Measurements from ENCODE around the gene HAPLN2.
A peak's percentile ranks its signal among the peaks of the same experiment; 100 is the strongest.
"Not testable (repeated sequence)": the region's sequence is repeated elsewhere in the genome, so short reads cannot be mapped to it uniquely, and the experiment has no call there.

The HAPLN2 gene

DNA sequence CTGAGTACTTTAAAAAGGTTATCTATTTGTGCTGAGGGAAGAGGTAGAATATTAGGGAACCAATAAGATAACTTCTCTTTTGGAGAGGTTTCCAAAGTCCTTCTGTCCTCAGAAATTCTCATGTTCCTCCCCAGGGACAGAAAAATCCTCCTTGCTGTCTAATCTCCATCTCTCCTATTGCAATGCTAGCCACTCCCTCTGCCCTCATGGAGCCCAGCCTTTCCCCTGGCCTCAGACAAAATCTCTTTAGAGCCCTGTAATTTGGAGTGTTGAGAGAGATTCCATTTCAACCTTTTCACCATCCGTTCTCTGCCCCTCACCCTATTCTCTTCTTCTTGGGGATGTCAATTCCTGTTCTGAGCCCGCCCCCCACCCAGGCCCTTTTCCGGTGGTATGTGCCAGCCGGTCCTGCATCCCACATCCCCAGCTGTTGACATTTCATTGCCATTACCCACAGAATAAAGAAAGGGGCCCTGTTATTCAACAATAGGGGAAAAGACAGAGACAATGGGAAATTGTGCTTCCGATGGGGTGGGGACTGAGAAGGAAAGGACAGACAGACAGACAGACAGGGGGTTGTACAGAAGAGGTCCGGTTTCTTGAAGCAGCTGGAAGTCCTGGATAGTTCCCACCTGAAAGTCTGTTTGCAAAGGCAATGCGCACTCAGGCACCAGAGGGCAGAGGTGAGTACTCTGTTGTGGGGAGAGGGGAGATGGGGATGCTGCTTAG is at the start of gene HAPLN2:
Gene HAPLN2, plus strand, starts transcription at position 563 of the 729 bp plus-strand sequence. CDS start 4,076 bp downstream, outside the sequence.
- no peak for DNase-seq (ENCODE audit: low spot score)

DNA sequence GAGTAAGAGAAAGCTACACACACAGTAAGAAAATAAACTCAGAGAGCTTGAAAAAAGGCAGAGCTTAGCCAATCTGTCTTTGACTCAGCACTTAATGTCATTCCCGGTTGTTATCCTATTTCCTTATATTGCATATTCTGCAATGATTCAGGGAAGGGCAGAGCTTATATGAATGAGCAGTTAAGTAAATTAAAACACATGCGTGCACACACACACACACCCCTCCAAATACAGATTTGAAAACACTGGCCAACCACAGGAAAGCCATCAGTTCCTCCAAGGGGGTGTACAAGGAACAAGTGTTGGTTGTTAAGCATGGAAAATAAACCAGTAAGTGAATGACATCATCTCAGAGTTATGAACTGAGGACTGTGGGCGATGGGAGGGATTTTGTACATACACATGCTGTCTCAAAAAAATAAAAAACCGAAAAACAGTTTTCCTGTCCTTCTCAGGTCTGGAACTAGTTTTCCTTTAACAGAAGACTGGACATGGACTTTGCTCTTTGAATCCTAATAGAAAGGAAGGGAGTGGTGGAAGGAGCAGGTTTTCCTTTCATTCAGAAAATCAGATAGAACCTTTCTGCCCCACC is 47.9 kb upstream of the HAPLN2 start:
- DNase-seq (ENCODE audit: low spot score): peak; percentile 84

DNA sequence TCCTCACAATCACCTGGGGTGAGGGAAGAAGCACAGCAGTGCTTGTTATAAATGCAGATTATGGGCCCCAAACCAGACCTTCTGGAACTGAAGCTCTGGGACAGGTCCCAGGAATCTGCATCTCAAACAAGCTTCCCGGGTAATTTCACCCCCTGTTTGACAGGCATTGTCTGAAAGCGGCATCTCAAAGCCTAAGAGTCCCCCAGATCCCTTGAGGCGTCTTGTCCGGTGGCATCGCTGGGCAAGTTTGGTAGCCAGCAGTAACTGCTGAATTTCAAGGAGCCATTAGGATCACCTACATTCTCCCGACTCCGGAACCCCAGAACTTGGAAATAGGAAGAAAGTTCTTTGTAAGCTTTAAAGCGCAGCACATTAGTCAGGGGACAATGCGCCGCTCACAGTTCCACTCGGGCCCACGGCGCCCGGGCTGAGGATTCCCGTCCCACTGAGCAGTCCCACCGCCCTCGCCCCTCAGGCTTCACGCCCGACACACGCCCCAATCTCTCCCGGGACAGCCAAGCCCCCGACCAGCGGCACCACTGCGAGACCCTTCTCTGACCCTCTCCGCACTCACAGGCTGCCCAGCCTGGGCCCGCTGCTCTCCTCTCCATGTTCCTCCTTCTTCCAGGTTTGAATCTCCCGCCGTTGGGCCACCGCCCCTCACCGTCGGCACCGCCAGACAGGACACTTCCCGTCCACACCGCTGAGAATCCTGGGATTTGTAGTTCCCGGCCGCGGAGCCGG is 47.1 kb upstream of the HAPLN2 start, which contains the start of gene IQGAP3:
Gene IQGAP3, minus strand, starts transcription at position 647 of the 744 bp plus-strand sequence. Its CDS starts 36 bp downstream, at position 611.
- DNase-seq (ENCODE audit: low spot score): peak; percentile 96

DNA sequence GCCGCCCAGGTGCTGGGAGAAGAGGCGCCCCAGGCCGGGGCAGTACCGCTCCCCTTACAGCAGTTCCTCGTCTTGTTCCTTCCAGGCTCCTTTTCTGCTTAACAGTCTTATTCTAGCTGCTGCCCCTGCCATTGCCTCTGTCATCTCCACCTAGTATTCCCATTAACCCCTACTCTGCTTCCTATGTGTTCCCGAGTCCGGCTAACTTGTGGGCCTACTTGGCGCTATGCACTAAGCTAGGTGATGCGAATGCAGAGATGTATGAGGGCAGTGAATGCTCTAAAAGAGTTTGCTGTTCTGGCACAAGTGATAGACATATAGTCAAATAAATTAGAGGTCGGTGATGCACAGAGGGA is 46.6 kb upstream of the HAPLN2 start:
- DNase-seq (ENCODE audit: low spot score): no peak

DNA sequence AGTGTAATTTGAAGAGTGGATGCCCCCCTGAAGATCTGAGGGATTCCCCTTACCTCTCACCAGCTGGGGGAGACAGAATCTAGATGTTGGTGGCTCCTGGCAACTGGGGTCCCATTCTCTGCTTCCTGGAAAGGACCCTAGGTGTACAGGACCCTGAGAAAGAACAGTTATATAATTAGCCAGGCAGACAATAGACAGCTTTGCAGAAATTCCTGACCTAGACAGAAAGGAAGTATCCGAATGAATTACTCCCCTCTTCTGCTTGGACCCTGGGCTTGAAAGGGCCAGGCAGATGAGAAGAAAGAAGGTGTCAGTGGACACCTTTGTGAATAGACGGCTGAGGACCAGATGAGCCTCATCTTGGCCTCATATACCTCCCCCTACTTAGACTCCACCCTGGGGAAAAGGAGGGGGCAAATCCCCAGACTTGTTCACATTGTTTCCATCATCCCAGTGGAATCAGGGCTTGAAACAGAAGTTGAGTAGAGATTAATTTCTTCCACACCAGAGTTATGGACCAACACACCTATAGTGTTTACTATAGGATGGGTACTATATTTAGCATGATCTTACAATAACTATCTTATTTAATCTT is 45.1 kb upstream of the HAPLN2 start:
- no peak for DNase-seq (ENCODE audit: low spot score)

DNA sequence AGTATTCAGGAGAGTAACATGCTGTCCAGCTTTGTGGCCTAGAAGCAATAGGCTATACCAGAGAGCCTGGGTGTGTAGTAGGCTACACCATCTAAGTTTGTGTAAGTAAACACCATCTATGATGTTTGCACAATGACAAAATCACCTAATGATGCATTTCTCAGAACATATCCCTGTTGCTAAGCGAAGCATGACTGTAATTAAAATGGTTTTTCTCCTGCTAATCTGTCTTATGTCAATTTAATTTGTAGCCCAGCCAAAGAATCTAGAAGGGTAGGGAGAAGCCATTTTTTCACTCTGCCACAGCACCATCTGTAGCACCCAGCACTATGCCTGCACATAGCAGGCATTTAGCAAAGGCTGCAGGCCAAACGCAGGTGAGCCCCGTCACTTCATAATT is 41.7 kb upstream of the HAPLN2 start:
- no peak for DNase-seq (ENCODE audit: low spot score)

DNA sequence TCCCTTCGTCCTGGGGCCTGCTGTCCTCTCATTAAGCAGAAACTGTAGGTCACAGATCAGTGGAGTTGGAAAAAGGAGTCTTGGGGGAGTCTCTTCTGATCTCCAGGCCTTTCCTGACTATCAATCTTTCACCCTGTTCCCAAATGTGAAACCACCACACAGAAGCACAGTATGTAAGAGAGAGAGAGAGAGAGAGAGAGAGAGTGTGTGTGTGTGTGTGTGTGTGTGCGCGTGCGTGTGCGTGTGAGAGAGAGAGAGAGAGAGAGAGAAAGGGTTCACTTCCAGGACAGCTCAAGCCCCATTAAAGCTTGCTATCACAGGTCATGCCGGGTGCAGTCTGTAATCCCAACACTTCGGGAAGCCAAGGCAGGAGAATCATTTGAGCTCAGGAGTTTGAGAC is 41.2 kb upstream of the HAPLN2 start:
- no peak for DNase-seq (ENCODE audit: low spot score)

DNA sequence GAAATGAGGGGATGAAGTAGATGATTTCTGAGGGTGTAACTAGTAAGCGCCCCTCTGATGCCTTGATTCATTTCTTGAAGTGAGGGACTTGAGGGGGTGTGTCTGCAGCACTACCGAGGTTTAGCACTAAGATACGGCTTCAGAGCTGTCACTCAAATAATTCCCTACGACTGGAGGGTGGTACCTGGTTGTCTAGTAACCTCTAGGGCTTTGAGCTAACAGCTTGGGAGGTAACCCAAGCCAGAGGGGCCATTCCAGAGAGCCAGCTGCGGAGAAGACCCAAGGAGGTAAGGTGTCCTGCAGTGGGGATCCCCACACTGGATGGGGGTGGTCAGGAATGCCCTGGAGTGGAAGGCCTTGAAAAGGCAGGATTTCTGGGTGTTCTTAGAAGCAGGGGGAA is 39.7 kb upstream of the HAPLN2 start, which contains the start of gene TTC24:
Gene TTC24, plus strand, starts transcription at position 252 of the 400 bp plus-strand sequence. CDS start 1,642 bp downstream, outside the sequence.
- DNase-seq (ENCODE audit: low spot score): no peak

DNA sequence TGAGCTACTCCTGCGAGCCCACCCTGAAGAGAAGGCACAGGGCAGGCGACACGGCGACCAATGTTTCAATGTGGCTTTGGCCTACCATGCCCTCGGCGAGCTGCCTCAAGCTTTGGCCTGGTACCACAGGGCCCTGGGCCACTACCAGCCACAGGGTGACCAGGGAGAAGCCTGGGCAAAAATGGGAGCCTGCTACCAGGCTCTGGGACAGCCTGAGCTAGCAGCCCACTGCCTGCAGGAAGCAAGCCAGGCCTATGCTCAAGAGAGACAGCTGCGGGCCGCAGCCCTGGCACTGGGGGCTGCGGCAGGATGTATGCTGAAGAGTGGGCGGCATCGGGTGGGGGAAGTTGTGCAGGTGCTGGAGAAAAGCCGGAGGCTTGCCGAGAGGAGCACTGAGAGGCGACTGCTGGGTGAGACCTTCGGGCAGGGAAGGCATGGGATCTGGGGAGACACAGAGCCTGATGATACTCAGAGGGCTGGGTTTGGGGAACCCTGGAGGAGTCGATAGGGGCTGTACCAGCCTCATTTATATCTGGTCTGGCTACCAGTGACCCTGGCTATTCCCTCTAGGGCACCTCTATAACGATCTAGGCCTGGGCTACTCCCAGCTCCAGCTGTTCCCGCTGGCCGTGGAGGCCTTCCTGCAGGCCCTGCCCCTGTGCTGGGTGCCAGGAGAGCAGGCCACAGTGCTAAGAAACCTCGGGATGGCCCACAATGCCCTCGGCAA is 37.4 kb upstream of the HAPLN2 start:
- DNase-seq (ENCODE audit: low spot score): no peak

DNA sequence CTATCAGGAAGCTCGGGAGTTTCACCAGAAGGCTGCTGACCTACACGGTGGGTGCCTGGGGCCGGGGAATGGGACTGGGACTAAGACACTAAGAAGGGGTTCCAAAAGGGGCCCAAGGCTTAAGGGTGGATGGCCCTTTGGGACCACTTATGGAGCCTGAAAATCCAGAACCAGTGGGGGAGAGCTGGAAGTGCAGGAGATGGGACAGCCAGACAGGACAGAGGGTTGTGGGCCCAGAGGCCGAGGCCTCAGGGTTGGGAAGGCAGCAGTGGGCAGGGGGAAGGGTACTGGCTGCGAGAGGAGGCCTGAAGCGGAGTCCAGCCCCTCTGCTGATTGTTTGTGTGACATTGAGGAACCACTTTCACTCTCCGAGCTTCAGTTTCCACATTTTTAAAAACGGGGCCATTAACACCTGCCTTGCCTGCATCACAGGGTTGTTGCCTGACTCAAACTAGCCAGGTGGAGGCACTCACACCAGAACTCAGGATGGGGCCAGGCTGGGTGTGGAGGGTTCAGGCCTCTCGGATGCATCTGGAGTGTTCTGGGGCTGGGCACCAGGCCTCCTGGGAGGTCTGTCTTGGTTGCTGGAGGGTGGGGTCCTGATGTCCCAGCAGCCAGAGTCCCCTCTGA is 36.7 kb upstream of the HAPLN2 start:
- DNase-seq (ENCODE audit: low spot score): no peak

DNA sequence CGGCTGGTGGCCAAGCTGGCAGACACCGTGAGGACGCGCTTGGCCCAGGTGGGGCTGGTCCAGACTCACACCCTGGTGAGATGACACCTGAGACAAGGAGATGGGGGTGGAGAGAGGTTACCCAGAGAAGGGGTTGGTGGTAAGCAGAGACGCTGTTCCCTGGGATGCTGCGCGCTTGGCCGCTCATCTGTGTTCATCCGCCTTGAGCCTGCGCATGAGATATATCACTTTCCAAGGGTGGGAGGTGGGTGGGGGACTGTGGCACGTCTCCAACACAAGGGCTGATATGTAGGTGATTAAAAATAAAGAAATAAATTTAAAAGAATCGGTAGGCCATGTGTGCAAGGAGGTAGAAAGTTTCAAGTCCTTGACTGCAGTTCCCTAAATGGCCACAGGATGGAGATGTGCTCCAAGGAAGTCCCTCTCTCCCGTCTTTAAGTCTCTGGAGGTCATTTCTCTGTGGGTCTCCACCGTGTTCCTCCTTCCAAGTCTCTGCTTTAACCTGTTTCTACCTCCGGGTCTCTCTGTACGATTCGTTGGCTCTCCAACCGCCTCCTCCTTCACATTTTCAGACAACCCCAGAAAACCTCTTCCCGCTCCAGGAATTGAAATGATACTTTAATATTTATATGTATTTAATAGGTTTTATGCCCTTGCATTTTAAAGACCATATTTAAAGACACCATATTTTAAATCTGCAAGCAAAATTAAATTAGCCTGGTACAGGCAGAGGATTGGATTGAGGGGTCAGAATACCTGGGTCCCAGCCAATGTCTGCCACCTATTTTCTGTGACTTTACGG is 35.2 kb upstream of the HAPLN2 start:
- peak; percentile 77 for DNase-seq (ENCODE audit: low spot score)

DNA sequence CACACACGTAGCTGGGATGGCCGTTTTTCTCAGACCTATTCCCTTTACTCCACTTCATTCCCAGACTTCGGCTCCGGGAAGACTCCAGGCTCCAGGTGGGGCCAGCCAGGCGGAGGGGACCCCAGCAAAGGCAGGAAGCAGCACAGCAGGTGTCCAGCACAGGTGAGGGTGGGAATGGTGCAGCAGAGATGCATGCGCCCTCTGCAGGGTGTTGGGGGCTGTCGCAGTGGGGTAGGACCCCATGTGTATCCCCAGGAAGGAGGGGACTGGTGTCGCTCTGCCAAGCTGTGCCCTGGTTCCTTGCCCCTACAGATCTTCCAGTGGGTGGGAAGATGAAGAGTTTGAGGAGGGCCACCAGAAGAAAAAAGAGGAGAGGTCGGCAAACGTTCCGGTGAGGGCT is 34.4 kb upstream of the HAPLN2 start:
- DNase-seq (ENCODE audit: low spot score): no peak

DNA sequence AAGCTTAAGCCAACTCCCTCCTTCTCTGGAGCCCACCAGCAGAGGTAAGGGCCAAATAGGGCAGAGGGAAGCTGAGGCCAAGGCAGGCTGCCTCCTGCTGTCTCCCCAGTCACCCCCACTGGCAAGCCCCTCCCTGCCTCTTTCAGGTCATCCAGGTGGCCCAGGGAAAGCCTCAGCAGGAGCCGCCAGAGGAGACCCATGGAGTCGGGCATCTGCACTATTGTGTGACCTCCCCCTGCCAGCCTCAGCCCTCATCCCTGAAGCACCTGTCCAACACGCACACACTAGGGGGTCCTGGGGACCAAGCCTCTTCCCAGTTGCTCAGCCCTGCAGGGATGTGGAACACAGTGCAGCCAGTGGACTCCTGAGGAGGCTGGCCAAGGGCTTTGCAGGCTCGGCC is 32.9 kb upstream of the HAPLN2 start:
- no peak for DNase-seq (ENCODE audit: low spot score)

DNA sequence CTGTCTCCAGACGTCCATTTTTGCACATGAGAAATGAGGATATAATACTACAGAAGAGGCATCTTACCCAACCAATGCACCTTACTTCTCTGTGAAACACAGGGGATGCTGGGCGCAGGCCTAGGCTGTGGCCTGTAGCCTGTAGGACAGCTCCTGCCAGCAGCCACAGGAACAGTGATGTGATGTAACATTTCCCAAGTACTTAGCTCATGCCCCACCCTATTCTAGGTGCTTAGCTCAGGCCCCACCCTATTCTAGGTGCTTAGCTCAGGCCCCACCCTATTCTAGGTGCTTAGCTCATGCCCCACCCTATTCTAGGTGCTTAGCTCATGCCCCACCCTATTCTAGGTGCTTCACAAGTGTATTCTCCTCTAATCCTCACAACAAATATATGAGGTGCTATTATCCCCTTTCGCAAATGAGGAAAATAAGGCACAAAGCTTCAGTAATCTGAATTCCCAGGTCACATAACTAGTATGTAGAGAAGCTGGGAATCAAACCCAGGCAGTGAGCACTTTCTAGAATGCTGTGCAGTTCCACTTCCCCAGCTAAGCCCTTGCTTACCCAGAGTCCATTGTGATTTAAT is 32.2 kb upstream of the HAPLN2 start:
- DNase-seq (ENCODE audit: low spot score): no peak

DNA sequence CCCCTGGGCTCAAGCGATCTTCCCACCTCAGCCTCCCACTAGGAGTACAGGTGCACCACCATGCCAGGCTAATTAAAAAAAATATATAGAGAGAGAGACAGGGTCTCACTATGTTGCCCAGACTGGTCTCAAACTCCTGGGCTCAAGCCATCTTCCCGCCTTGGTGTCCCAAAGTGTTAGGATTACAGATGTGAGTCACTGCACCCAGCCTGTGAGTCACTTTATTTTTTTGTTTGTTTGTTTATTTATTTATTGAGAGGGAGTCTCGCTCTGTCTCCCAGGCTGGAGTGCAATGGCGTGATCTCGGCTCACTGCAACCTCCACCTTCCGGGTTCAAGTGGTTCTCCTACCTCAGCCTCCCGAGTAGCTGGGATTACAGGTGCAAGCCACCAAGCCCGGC is 31.3 kb upstream of the HAPLN2 start:
- DNase-seq (ENCODE audit: low spot score): not testable (repeated sequence)

DNA sequence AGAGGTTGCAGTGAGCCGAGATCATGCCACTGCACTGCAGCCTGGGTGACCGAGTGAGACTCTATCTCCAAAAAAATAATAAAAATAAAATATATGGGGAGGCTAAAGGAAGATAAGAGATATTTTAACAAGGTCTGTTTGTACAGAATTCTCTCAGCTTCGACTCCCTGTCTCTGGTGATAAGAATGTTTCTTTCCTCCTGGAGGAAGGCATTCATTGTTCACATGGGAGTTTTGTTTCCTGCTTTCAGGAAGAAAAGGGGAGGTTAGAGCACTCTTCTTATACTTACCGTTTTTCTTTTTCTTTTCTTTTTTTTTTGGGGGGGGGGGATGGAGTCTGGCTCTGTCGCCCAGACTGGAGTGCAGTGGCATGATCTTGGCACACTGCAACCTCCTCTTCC is 29.7 kb upstream of the HAPLN2 start:
- no peak for DNase-seq (ENCODE audit: low spot score)

DNA sequence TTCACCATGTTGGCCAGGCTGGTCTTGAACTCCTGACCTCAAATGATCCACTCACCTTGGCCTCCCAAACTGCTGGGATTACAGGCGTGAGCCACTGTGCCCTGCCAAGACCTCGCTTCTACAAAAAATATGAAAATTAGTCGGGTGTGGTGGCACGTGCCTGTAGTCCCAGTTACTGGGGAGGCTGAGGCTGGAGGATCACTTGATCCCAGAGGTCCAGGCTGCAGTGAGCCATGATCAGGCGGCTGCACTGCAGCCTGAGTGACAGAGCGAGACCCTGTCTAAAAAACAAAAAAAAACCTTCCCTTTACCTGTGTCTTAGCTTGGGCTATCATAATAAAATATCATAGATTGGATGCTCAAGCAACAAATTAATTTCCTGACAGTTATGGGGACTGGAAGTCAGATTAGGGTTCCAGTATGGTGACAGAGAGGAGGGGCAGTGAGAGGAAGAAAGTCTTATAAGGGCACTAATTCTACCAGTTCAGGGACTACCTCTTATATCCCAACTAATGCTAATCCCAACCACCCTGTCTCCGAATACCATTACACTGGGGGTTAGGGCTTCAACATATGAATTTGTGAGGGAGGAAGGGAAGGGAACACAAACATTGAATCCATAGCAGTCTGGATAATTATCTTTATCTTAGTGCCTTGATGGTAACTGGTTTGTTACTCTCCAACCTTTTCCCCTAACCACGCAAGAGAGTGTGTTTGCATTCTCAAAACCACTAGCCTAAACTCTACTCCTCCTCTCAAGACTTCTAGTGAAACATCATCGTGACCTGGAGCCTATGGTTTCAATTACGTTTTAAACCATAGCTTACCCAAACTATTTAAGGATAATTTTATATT is 28.7 kb upstream of the HAPLN2 start:
- no peak for DNase-seq (ENCODE audit: low spot score)

DNA sequence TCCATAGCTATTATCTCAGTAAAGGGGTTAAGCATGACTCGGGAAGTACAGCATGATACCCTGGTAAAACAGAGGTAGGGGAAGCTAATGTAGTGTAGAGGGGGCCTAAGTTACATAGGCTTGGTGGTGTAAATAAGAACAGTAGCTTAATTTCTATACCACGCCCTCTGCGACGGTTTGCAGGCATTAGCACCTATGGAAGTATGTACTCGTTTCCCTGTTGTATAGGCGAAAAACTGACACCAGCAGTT is 28.1 kb upstream of the HAPLN2 start:
- DNase-seq (ENCODE audit: low spot score): no peak

DNA sequence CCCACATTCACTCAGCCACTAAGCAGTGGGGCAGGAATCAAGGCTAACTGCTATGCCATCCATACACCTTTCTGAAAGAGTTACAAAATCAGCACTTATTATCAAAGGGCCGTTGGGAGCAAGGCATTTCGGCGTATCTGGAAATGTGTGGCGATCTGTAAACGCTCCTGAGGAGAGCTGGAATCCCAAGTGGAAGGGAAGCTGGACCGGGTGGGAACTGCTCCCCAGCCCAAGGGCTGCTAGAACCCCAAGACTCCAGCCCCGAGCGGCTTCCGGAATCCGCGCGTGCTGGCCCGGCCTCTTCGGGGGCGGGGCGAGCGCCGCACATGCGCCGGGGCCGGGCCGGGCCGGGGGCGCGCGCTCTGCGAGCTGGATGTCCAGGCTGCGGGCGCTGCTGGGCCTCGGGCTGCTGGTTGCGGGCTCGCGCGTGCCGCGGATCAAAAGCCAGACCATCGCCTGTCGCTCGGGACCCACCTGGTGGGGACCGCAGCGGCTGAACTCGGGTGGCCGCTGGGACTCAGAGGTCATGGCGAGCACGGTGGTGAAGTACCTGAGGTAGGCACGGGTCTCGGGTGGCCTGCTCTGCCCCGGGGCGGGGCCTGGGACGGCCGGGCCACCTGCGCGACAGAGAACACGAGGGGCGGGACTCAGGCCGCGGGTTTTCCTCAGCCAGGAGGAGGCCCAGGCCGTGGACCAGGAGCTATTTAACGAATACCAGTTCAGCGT is 27.6 kb upstream of the HAPLN2 start, which contains the start of gene NAXE:
Gene NAXE, plus strand, starts transcription at position 345 of the 726 bp plus-strand sequence. Its CDS starts 29 bp downstream, at position 374.
- DNase-seq (ENCODE audit: low spot score): peak; percentile 76

Data from hepatic stellate cell (primary cell).